ENCODE data around the gene RAP1GAP2. TPM values are rescaled to one million over a fixed set of nuclear protein-coding genes. Genes with fewer than 3 reads are reported as not detected.

RAP1GAP2 gene
- total RNA-seq, 1 donor from 2014 or later = 8.6 TPM

- no peak overlapping the region for H3K9ac ChIP-seq (ENCODE audit: low read length)
- H3K4me2 ChIP-seq (ENCODE audit: low read length) = no peak overlapping the region
- DNase-seq (ENCODE audit: low read depth) (no peak), FAIRE-seq (no peak)
- no peaks in the 10 kb centered on the region for H3K36me3 ChIP-seq (ENCODE audit: insufficient read depth, low read length)
- H3K4me1 ChIP-seq (ENCODE audit: insufficient read depth, low read length) = no peaks in the 10 kb centered on the region
- H2AFZ ChIP-seq (ENCODE audit: low read depth, low read length) = no peak overlapping the region
- Mint-ChIP-seq H3K4me3 (ENCODE audit: unreplicated experiment) (no peak overlapping the region), H3K27me3 (ENCODE audit: low read depth, unreplicated experiment) (no peaks in the 10 kb centered on the region), H3K4me1 (ENCODE audit: low read depth, unreplicated experiment) (peaks cover 2% of the 10 kb centered on the region), H3K36me3 (ENCODE audit: low read depth, unreplicated experiment) (no peaks in the 10 kb centered on the region), H3K9me3 (ENCODE audit: unreplicated experiment) (no peaks in the 10 kb centered on the region), H3K27ac (ENCODE audit: unreplicated experiment) (no peak overlapping the region)
- TF ChIP-seq EZH2 (IDR thresholded peaks at IDR 0.05; ENCODE audit: insufficient read depth, low read length) = no peak
- TF ChIP-seq, protein P1, sequence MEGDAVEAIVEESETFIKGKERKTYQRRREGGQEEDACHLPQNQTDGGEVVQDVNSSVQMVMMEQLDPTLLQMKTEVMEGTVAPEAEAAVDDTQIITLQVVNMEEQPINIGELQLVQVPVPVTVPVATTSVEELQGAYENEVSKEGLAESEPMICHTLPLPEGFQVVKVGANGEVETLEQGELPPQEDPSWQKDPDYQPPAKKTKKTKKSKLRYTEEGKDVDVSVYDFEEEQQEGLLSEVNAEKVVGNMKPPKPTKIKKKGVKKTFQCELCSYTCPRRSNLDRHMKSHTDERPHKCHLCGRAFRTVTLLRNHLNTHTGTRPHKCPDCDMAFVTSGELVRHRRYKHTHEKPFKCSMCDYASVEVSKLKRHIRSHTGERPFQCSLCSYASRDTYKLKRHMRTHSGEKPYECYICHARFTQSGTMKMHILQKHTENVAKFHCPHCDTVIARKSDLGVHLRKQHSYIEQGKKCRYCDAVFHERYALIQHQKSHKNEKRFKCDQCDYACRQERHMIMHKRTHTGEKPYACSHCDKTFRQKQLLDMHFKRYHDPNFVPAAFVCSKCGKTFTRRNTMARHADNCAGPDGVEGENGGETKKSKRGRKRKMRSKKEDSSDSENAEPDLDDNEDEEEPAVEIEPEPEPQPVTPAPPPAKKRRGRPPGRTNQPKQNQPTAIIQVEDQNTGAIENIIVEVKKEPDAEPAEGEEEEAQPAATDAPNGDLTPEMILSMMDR (IDR thresholded peaks at IDR 0.05; ENCODE audit: insufficient read depth, low read depth, low read length) = no peak
- no peak overlapping the region for H3K27ac ChIP-seq (ENCODE audit: low read depth, low read length)
- H3K79me2 ChIP-seq (ENCODE audit: insufficient read depth, low read length) = no peaks in the 10 kb centered on the region
- H4K20me1 ChIP-seq (ENCODE audit: insufficient read depth, low read length) = no peaks in the 10 kb centered on the region
- no peaks in the 10 kb centered on the region for H3K9me3 ChIP-seq (ENCODE audit: insufficient read depth, low read depth, low read length)
- H3K27me3 ChIP-seq (ENCODE audit: insufficient read depth, low read length) = no peaks in the 10 kb centered on the region
- H3K4me3 ChIP-seq (ENCODE audit: insufficient read depth, low read depth, low read length) = no peak overlapping the region
Measured at GRCh38 chr17:2974347-2974746, 178.1 kb downstream of the RAP1GAP2 start.

GRCh38 chr17:2975469-2975958, 179.3 kb downstream of the RAP1GAP2 start:
- H3K9me3 ChIP-seq (ENCODE audit: insufficient read depth, low read depth, low read length) = no peaks in the 10 kb centered on the region
- H3K4me3 ChIP-seq (ENCODE audit: insufficient read depth, low read depth, low read length) = no peak overlapping the region
- TF ChIP-seq, protein P1 (IDR thresholded peaks at IDR 0.05; ENCODE audit: insufficient read depth, low read depth, low read length) = no peak
- no peak for TF ChIP-seq EZH2 (IDR thresholded peaks at IDR 0.05; ENCODE audit: insufficient read depth, low read length)

GRCh38 chr17:2977157-2977556, 180.9 kb downstream of the RAP1GAP2 start:
- H3K4me3 ChIP-seq (ENCODE audit: insufficient read depth, low read depth, low read length) = no peak overlapping the region
- TF ChIP-seq, protein P1 (IDR thresholded peaks at IDR 0.05; ENCODE audit: insufficient read depth, low read depth, low read length) = no peak
- H2AFZ ChIP-seq (ENCODE audit: low read depth, low read length) = no peak overlapping the region
- no peaks in the 10 kb centered on the region for H4K20me1 ChIP-seq (ENCODE audit: insufficient read depth, low read length)
- peaks cover 2% of the 10 kb centered on the region for H3K4me1 Mint-ChIP-seq (ENCODE audit: low read depth, unreplicated experiment)
- no peaks in the 10 kb centered on the region for H3K36me3 ChIP-seq (ENCODE audit: insufficient read depth, low read length)
- DNase-seq (ENCODE audit: low read depth) (no peak), FAIRE-seq (no peak)
- H3K27me3 Mint-ChIP-seq (ENCODE audit: low read depth, unreplicated experiment) = no peaks in the 10 kb centered on the region
- no peaks in the 10 kb centered on the region for H3K36me3 Mint-ChIP-seq (ENCODE audit: low read depth, unreplicated experiment)
- H3K27ac ChIP-seq (ENCODE audit: low read depth, low read length) = no peak overlapping the region
- no peak overlapping the region for H3K4me2 ChIP-seq (ENCODE audit: low read length)
- no peak overlapping the region for H3K27ac Mint-ChIP-seq (ENCODE audit: unreplicated experiment)
- H3K4me3 Mint-ChIP-seq (ENCODE audit: unreplicated experiment) = no peak overlapping the region
- H3K9ac ChIP-seq (ENCODE audit: low read length) = no peak overlapping the region
- H3K9me3 ChIP-seq (ENCODE audit: insufficient read depth, low read depth, low read length) = no peaks in the 10 kb centered on the region
- no peaks in the 10 kb centered on the region for H3K9me3 Mint-ChIP-seq (ENCODE audit: unreplicated experiment)
- no peaks in the 10 kb centered on the region for H3K4me1 ChIP-seq (ENCODE audit: insufficient read depth, low read length)
- H3K27me3 ChIP-seq (ENCODE audit: insufficient read depth, low read length) = no peaks in the 10 kb centered on the region
- no peaks in the 10 kb centered on the region for H3K79me2 ChIP-seq (ENCODE audit: insufficient read depth, low read length)

More at GRCh38 chr17:2975469-2975958, 179.3 kb downstream of the RAP1GAP2 start:
- DNase-seq (ENCODE audit: low read depth) = peak; percentile 12
- H3K4me3 Mint-ChIP-seq (ENCODE audit: unreplicated experiment) = no peak overlapping the region
- Histone ChIP-seq H3K9ac (ENCODE audit: low read length) (no peak overlapping the region), H3K27ac (ENCODE audit: low read depth, low read length) (no peak overlapping the region), H3K36me3 (ENCODE audit: insufficient read depth, low read length) (no peaks in the 10 kb centered on the region), H3K4me1 (ENCODE audit: insufficient read depth, low read length) (no peaks in the 10 kb centered on the region), H3K4me2 (ENCODE audit: low read length) (no peak overlapping the region), H4K20me1 (ENCODE audit: insufficient read depth, low read length) (no peaks in the 10 kb centered on the region), H3K27me3 (ENCODE audit: insufficient read depth, low read length) (no peaks in the 10 kb centered on the region), H3K79me2 (ENCODE audit: insufficient read depth, low read length) (no peaks in the 10 kb centered on the region), H2AFZ (ENCODE audit: low read depth, low read length) (no peak overlapping the region)
- H3K4me1 Mint-ChIP-seq (ENCODE audit: low read depth, unreplicated experiment) = peaks cover 2% of the 10 kb centered on the region
- no peaks in the 10 kb centered on the region for H3K36me3 Mint-ChIP-seq (ENCODE audit: low read depth, unreplicated experiment)
- no peaks in the 10 kb centered on the region for H3K9me3 Mint-ChIP-seq (ENCODE audit: unreplicated experiment)
- no peaks in the 10 kb centered on the region for H3K27me3 Mint-ChIP-seq (ENCODE audit: low read depth, unreplicated experiment)
- H3K27ac Mint-ChIP-seq (ENCODE audit: unreplicated experiment) = no peak overlapping the region
- no peak for FAIRE-seq
